Left ventricle myocardium inferior (tissue), 1 donor: Measurements from ENCODE around the gene DTWD2. TPM values are rescaled to one million over a fixed set of nuclear protein-coding genes. Genes with fewer than 3 reads are reported as not detected.

Experiments
- DNase-seq: peaks from one replicate; pipeline ENCODE4 v3.0.0-alpha.2; 2020
- H3K27ac ChIP-seq: fragments of 200-600 bp; replicated peaks from 2 replicates; pipeline ENCODE4 v1.8.0; 2021
- H3K27me3 ChIP-seq: fragments of 200-600 bp; 2 replicates; pipeline ENCODE4 v1.8.0; 2021; ENCODE audit warnings: low read depth
- H3K36me3 ChIP-seq: fragments of 200-600 bp; 2 replicates; pipeline ENCODE4 v1.8.0; 2021
- H3K4me1 ChIP-seq: fragments of 200-600 bp; 2 replicates; pipeline ENCODE4 v1.8.0; 2021
- H3K4me3 ChIP-seq: fragments of 200-600 bp; 2 replicates; pipeline ENCODE4 v1.8.0; 2021; ENCODE audit warnings: mild to moderate bottlenecking, moderate library complexity
- H3K9me3 ChIP-seq: fragments of 200-600 bp; replicated peaks from 2 replicates; pipeline ENCODE4 v1.8.0; 2021
- CTCF ChIP-seq: fragments of 200-600 bp; IDR thresholded peaks from 2 replicates; pipeline ENCODE4 v1.8.0; 2021; ENCODE audit warnings: antibody characterized with exemption, mild to moderate bottlenecking, borderline replicate concordance
- intact Hi-C: fragments of 100-400 bp; cut with micrococcal nuclease; formaldehyde crosslinking; loops from one replicate; pipeline ENCODE4 v1.11.0; 2022
- long read RNA-seq: library from polyadenylated mRNA; unstranded; transcript quantifications from one replicate; pipeline ENCODE4 v2.0.0, GENCODE V29; 2021
- total RNA-seq: library from RNA; stranded (reverse); fragmentation: NEBNext Ultra II Directional; extraction: Animal tissue kit (Norgen Biotek cat#: 25700); gene quantifications from one replicate; pipeline ENCODE4 v1.2.1, GENCODE V29; 2021
- donor health status: DM: no; HTN: yes; CAD: no; lungs with severe emphysema.

Gene DTWD2, protein sequence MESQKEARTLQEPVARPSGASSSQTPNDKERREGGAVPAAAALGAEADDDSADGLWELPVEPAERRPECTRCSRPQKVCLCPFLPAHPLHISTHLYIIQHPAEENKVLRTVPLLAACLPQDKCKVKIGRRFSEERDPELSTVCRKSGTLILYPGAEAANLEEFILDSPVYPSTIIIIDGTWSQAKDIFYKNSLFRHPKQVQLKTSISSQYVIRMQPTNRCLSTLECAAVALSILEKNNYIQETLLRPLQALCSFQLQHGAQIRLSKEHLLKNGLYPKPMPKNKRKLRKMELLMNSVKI
- total RNA-seq = 14.7 TPM
- long read RNA-seq, transcript DTWD2-203 (6 exons, 2,307 nt) = major isoform, 6 of 18 reads
- long read RNA-seq, partial matches to known transcripts = 1 of 18 reads
- long read RNA-seq, other reads (novel, unspliced or antisense) = 11 of 18 reads

DNA sequence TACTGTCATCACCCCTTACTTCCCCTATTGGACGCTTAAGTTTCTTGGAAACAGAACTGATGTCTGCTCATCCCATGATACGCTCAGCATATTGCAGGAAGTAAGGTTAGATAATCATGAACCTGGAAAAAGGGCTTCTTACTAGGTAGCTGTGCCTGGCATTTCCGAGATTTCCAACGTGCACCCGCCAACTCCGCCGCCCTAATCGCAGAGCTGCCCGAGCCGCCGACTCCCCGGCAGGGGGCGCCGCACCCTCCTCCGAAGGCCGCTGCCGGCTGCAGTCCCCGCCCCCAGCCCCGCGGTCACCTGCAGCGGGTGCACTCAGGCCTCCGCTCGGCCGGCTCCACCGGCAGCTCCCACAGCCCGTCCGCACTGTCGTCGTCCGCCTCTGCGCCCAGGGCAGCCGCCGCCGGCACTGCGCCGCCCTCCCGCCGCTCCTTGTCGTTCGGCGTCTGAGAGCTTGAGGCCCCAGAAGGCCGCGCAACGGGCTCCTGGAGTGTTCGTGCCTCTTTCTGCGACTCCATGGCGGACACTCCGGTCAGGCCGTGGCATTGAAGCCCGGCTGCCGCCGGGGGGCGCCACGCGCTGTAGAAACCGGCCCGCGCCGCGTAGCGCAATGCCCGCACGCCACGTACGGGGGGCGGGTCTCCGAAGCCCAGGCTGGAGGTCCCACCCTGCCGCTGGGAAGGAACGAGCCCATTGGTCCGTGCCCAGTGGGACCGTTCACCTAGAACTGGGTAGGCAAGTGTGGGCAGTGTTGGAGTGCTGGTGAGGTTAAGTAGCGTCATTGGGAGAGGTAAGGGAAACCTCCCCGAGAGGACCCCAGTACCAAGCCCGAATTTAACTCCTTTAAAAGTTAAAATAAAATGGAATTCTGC lies at the start of gene DTWD2:
Gene DTWD2 (minus strand): TSS at position 560 of the 878 bp plus-strand sequence. CDS start 36 bp downstream, at position 524.
- DNase-seq = peak; percentile 94
- intact Hi-C loops = loop anchor here (5.0 kb wide), 1 partner anchor 424 kb away; no protein-coding TSS in a partner anchor
- H3K4me1 ChIP-seq = peaks cover 27% of the 10 kb centered on the region
- no peaks in the 10 kb centered on the region for H3K27me3 ChIP-seq
- H3K36me3 ChIP-seq = no peaks in the 10 kb centered on the region
- peak within 1 kb of the TSS; percentile 86 for H3K4me3 ChIP-seq
- H3K9me3 ChIP-seq = peaks cover 6% of the 10 kb centered on the region
- peak; percentile 88 for TF ChIP-seq CTCF
- peak within 1 kb of the TSS; percentile 99 for H3K27ac ChIP-seq

DNA sequence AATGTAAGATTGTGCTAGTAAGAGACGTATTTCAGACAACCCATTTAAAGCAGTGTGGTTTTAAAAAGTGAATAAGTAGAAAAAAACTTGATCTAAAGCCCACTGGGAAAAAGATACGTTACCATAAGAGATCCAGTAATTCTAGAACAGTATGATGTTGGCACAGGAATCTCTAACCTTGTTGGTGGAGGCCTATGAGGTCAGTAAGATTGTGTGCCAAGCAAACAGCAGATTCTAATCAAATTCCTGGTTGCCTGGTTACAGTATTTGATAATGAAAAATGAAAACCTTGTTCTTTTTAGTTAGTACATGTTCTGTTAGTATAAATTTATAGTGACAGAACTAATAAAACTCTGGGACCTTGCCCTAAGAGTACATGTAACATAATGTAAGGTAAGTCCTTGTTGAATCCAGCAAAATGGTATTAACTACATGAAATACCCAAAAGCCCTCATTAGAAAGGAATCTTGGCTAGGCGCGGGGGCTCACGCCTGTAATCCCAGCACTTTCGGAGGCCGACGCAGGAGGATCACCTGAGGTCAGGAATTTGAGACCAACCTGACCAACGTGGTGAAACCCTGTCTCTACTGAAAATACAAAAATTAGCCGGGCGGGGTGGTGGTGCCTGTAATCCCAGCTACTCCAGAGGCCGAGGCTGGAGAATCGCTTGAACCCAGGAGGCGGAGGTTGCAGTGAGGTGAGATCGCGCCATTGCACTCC lies 49.3 kb upstream of the DTWD2 start:
- no peaks in the 10 kb centered on the region for H3K36me3 ChIP-seq
- H3K4me3 ChIP-seq = no peak overlapping the region
- H3K27ac ChIP-seq = no peak overlapping the region
- H3K4me1 ChIP-seq = no peaks in the 10 kb centered on the region
- intact Hi-C loops = no loop called here
- H3K9me3 ChIP-seq = no peaks in the 10 kb centered on the region
- H3K27me3 ChIP-seq = no peaks in the 10 kb centered on the region
- DNase-seq = no peak
- no peak for TF ChIP-seq CTCF

DNA sequence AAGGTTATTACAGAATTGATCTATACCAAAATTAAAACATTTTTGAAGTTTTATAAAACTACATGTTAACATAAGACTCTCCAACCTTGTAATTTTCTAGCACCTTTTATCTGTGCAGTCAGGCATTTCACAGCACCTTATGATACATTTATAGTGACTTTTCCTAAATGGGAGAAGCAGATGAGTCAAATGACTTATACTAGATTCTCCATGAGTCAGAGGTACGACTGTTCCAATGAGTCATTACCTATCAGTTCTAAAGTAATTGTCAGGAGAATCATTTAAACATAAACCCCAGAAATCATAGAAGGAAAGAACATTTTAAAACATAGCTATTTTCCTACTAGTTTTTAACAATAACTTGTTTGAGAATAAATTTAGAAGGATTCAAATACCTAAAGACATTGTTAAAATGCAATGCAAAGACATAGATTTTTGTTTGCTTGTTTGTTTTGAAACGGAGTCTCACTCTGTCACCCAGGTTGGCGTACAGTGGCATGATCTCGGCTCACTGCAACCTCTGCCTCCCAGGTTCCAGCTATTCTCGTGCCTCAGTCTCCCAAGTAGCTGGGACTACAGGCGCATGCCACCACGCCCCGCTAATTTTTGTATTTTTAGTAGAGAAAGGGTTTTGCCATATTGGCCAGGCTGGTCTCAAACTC lies 47.9 kb upstream of the DTWD2 start:
- intact Hi-C loops = no loop called here
- no peaks in the 10 kb centered on the region for H3K27me3 ChIP-seq
- TF ChIP-seq CTCF = no peak
- H3K4me1 ChIP-seq = no peaks in the 10 kb centered on the region
- no peaks in the 10 kb centered on the region for H3K9me3 ChIP-seq
- H3K36me3 ChIP-seq = no peaks in the 10 kb centered on the region
- no peak overlapping the region for H3K27ac ChIP-seq
- DNase-seq = no peak
- H3K4me3 ChIP-seq = no peak overlapping the region

- no peaks in the 10 kb centered on the region for H3K27me3 ChIP-seq
- no peak overlapping the region for H3K27ac ChIP-seq
- no peak for TF ChIP-seq CTCF
- DNase-seq = no peak
- intact Hi-C loops = no loop called here
- no peaks in the 10 kb centered on the region for H3K9me3 ChIP-seq
- no peaks in the 10 kb centered on the region for H3K36me3 ChIP-seq
- no peaks in the 10 kb centered on the region for H3K4me1 ChIP-seq
- no peak overlapping the region for H3K4me3 ChIP-seq
These were observed 44.8 kb upstream of the DTWD2 start for GRCh38 chr5:119033135-119033534.

- H3K9me3 ChIP-seq = no peaks in the 10 kb centered on the region
- H3K27ac ChIP-seq = no peak overlapping the region
- intact Hi-C loops = no loop called here
- no peaks in the 10 kb centered on the region for H3K27me3 ChIP-seq
- no peak overlapping the region for H3K4me3 ChIP-seq
- no peaks in the 10 kb centered on the region for H3K36me3 ChIP-seq
- TF ChIP-seq CTCF = no peak
- no peaks in the 10 kb centered on the region for H3K4me1 ChIP-seq
- DNase-seq = no peak
These were observed 44.3 kb upstream of the DTWD2 start for GRCh38 chr5:119032656-119033055.
